Pancreas (tissue), 10 donors: ENCODE data around the gene PMIS2. TPM values are rescaled to one million over a fixed set of nuclear protein-coding genes. Genes with fewer than 3 reads are reported as not detected.

Experiments used
- ATAC-seq, 4 donors: fragments of 200-7000 bp; cut with Tn5 transposase; one replicate each; pipeline versions ENCODE4 v1.8.0 to v1.9.1; 2020; ENCODE audit warnings: mild to moderate bottlenecking in 4 of 4, moderate library complexity in 4 of 4
- DNase-seq, 6 donors: peaks; one replicate each; pipeline ENCODE4 v3.0.0-alpha.2; 2020
- FAIRE-seq: peaks from 2 replicates; lab custom pipeline; 2012; peaks lifted over from hg19 to GRCh38; lab: Jason Lieb, UNC
- H3K27ac ChIP-seq, 4 donors: fragments of 200-600 bp; sonication (generic); 1 replicate in 3 of 4; 2 replicates in 1 of 4; pipeline versions ENCODE4 v1.5.0 to v1.8.0; 2020
- H3K27me3 ChIP-seq, 4 donors: fragments of 200-600 bp; one replicate each; pipeline ENCODE4 v1.8.0; 2021
- H3K36me3 ChIP-seq, 3 donors: fragments of 200-600 bp; sonication (generic) in 1 of 3; one replicate each; pipeline versions ENCODE4 v1.5.0 to v1.8.0; 2020 to 2021
- H3K4me1 ChIP-seq, 3 donors: fragments of 200-600 bp; one replicate each; pipeline ENCODE4 v1.8.0; 2021
- H3K4me3 ChIP-seq, 4 donors: fragments of 200-600 bp; sonication (generic) in 2 of 4; one replicate each; pipeline versions ENCODE4 v1.5.0 to v1.8.0; 2020 to 2021
- H3K9me3 ChIP-seq, 4 donors: fragments of 200-600 bp; one replicate each; pipeline ENCODE4 v1.8.0; 2021
- CTCF ChIP-seq, 4 donors: fragments of 200-600 bp; sonication (generic) in 3 of 4; IDR thresholded peaks; one replicate each; pipeline versions ENCODE4 v1.5.0 to v1.8.0; 2021; ENCODE audit warnings: antibody characterized with exemption in 4 of 4
- WGBS, 2 donors: extraction: QIAGEN DNeasy Blood & Tissue Kit; methylation state at CpG; one replicate each; pipeline ENCODE4 v1.1.7; 2013; 5-methylcytosine and 5-hydroxymethylcytosine counted together
- intact Hi-C, 3 donors: fragments of 100-400 bp; cut with DNase I; formaldehyde crosslinking; loops; one replicate each; pipeline versions ENCODE4 v1.11.1 to v1.14.2; 2022
- polyA plus RNA-seq, 2 donors: library from polyadenylated mRNA; stranded (reverse); fragments of 200-250 nt; gene quantifications; one replicate each; pipeline ENCODE4 v1.2.3, GENCODE V29; 2013
- total RNA-seq, 6 donors: library from RNA; stranded (reverse); fragmentation: NEBNext Ultra II Directional in 4 of 6; extraction: Animal tissue kit (Norgen Biotek cat#: 25700) in 4 of 6; gene quantifications; one replicate each; pipeline versions ENCODE4 v1.2.1 to v1.2.4, GENCODE V29; 2021 to 2023
- donor health status: healthy with polysubstance abuse.
- donor health status: DM: no; HTN: no; CAD: no; lungs with moderate emphysema.
- donor health status: DM: no; HTN: no; CAD: no.
- donor health status: control.
- donor health status: control.
- donor health status: Bipolar disorder and iron deficiency.
- donor health status: DM: yes; HTN: yes; CAD: no.
- donor health status: DM: no; HTN: no; CAD: no.
- donor health status: DM: no; HTN: no; CAD: no.
- donor health status: DM: yes; HTN: yes; CAD: no.

PMIS2 gene
- total and polyA plus RNA-seq, 8 donors = not detected

GRCh38 chr19:35556025-35556590, 29.9 kb upstream of the PMIS2 start:
- H3K27me3 ChIP-seq = no peaks in the 10 kb centered on the region
- H3K4me3 ChIP-seq = no peak overlapping the region
- no peak overlapping the region for H3K27ac ChIP-seq
- H3K4me1 ChIP-seq = peaks cover 0 to 6% (median 0%) of the 10 kb centered on the region in 3 donors
- ATAC-seq = no peak
- H3K36me3 ChIP-seq = no peaks in the 10 kb centered on the region
- 88 to 91% methylated on average over 9 of the region's 9 CpGs for WGBS, 2 donors
- H3K9me3 ChIP-seq = no peaks in the 10 kb centered on the region
- DNase-seq = no peak
- intact Hi-C loops = no loop called here
- no peak for TF ChIP-seq CTCF (IDR thresholded peaks at IDR 0.05)
- FAIRE-seq = no peak

GRCh38 chr19:35556846-35557538, 29.0 kb upstream of the PMIS2 start:
- Histone ChIP-seq H3K36me3 (no peaks in the 10 kb centered on the region), H3K4me1 (peaks cover 0 to 6% (median 0%) of the 10 kb centered on the region in 3 donors), H3K4me3 (no peak overlapping the region), H3K27ac (no peak overlapping the region), H3K9me3 (no peaks in the 10 kb centered on the region), H3K27me3 (no peaks in the 10 kb centered on the region)
- peak in 1 of 6 donors; percentile 41 for DNase-seq
- TF ChIP-seq CTCF (IDR thresholded peaks at IDR 0.05) = no peak
- no peak for FAIRE-seq
- intact Hi-C loops = no loop called here
- 88 to 89% methylated on average over 16 of the region's 16 CpGs for WGBS, 2 donors
- no peak for ATAC-seq

GRCh38 chr19:35557539-35558399, 28.2 kb upstream of the PMIS2 start:
- no peak for FAIRE-seq
- 12 to 18% methylated on average over 54 to 60 of the region's 60 CpGs for WGBS, 2 donors
- peak; percentile 72 to 96 (median 86) for DNase-seq
- Histone ChIP-seq H3K27ac (no peak overlapping the region), H3K9me3 (no peaks in the 10 kb centered on the region), H3K4me1 (peaks cover 0 to 6% (median 0%) of the 10 kb centered on the region in 3 donors), H3K36me3 (no peaks in the 10 kb centered on the region), H3K4me3 (peak overlapping the region in 3 of 4 donors; percentile 28 to 47 (median 31)), H3K27me3 (no peaks in the 10 kb centered on the region)
- peak; percentile 49 to 89 (median 80) for ATAC-seq
- TF ChIP-seq CTCF (IDR thresholded peaks at IDR 0.05) = no peak
- intact Hi-C loops = no loop called here

GRCh38 chr19:35558400-35559280, 27.3 kb upstream of the PMIS2 start:
- FAIRE-seq (no peak), DNase-seq (peak in 1 of 6 donors; percentile 67), ATAC-seq (peak; percentile 36 to 51 (median 42))
- Histone ChIP-seq H3K4me3 (peak overlapping the region; percentile 2 to 47 (median 30)), H3K36me3 (no peaks in the 10 kb centered on the region), H3K9me3 (no peaks in the 10 kb centered on the region), H3K27me3 (no peaks in the 10 kb centered on the region), H3K27ac (no peak overlapping the region), H3K4me1 (peaks cover 0 to 6% (median 0%) of the 10 kb centered on the region in 3 donors)
- WGBS, 2 donors = 18 to 25% methylated on average over 45 to 53 of the region's 53 CpGs
- TF ChIP-seq CTCF (IDR thresholded peaks at IDR 0.05) = no peak
- intact Hi-C loops = no loop called here
